ENCODE measurements around the gene TXNRD2. TPM values are rescaled to one million over a fixed set of nuclear protein-coding genes. Genes with fewer than 3 reads are reported as not detected.

Gene TXNRD2
- total and polyA plus RNA-seq, 7 donors, result 13.7 to 35.1 (median 21.1) TPM

- Histone ChIP-seq H3K27me3 (ENCODE audit: insufficient read depth in 3 of 3, low read length in 2 of 3) (no peaks in the 10 kb centered on the region), H3K4me1 (no peaks in the 10 kb centered on the region), H3K27ac (no peak overlapping the region), H3K36me3 (ENCODE audit: insufficient read depth in 1 of 2, low read depth in 1 of 2) (peaks cover 0 to 34% of the 10 kb centered on the region in 2 donors), H3K9me3 (no peaks in the 10 kb centered on the region), H3K4me3 (no peak overlapping the region)
- ATAC-seq (no peak), DNase-seq (no peak)
- intact Hi-C loops (cut with DNase I), result no loop called here
- TF ChIP-seq CTCF (IDR thresholded peaks at IDR 0.05), result no peak
- WGBS, 3 donors, result 68 to 87% (median 78%) methylated on average over 3 of the region's 3 CpGs
Observed at GRCh38 chr22:19921544-19922081, 20.0 kb downstream of the TXNRD2 start.

- H3K27ac ChIP-seq, result no peak overlapping the region
- intact Hi-C loops (cut with DNase I), result no loop called here
- H3K4me1 ChIP-seq, result no peaks in the 10 kb centered on the region
- no peak for ATAC-seq
- H3K27me3 ChIP-seq (ENCODE audit: insufficient read depth in 3 of 3, low read length in 2 of 3), result no peaks in the 10 kb centered on the region
- TF ChIP-seq CTCF (IDR thresholded peaks at IDR 0.05), result no peak
- no peak for DNase-seq
- no peak overlapping the region for H3K4me3 ChIP-seq
- peaks cover 0 to 48% of the 10 kb centered on the region in 2 donors for H3K36me3 ChIP-seq (ENCODE audit: insufficient read depth in 1 of 2, low read depth in 1 of 2)
- H3K9me3 ChIP-seq, result no peaks in the 10 kb centered on the region
- WGBS, 3 donors, result 95 to 96% (median 95%) methylated on average over 13 of the region's 13 CpGs
Observed at GRCh38 chr22:19919701-19920363, 21.8 kb downstream of the TXNRD2 start.

GRCh38 chr22:19918332-19919106 is 23.1 kb downstream of the TXNRD2 start:
- no peak overlapping the region for H3K4me3 ChIP-seq
- ATAC-seq (no peak), DNase-seq (no peak)
- H3K9me3 ChIP-seq, result no peaks in the 10 kb centered on the region
- no peak for TF ChIP-seq CTCF (IDR thresholded peaks at IDR 0.05)
- H3K27ac ChIP-seq, result no peak overlapping the region
- no peaks in the 10 kb centered on the region for H3K4me1 ChIP-seq
- H3K27me3 ChIP-seq (ENCODE audit: insufficient read depth in 3 of 3, low read length in 2 of 3), result no peaks in the 10 kb centered on the region
- H3K36me3 ChIP-seq (ENCODE audit: insufficient read depth in 1 of 2, low read depth in 1 of 2), result peaks cover 0 to 62% of the 10 kb centered on the region in 2 donors
- intact Hi-C loops (cut with DNase I), result no loop called here
- WGBS, 3 donors, result 83 to 86% (median 86%) methylated on average over 22 to 23 of the region's 23 CpGs

GRCh38 chr22:19917389-19918138 is 24.1 kb downstream of the TXNRD2 start:
- Histone ChIP-seq H3K27me3 (ENCODE audit: insufficient read depth in 3 of 3, low read length in 2 of 3) (no peaks in the 10 kb centered on the region), H3K36me3 (ENCODE audit: insufficient read depth in 1 of 2, low read depth in 1 of 2) (peaks cover 0 to 66% of the 10 kb centered on the region in 2 donors), H3K4me1 (no peaks in the 10 kb centered on the region), H3K4me3 (no peak overlapping the region), H3K9me3 (no peaks in the 10 kb centered on the region), H3K27ac (no peak overlapping the region)
- intact Hi-C loops (cut with DNase I), result no loop called here
- DNase-seq (no peak), ATAC-seq (no peak)
- WGBS, 3 donors, result 86 to 88% (median 86%) methylated on average over 12 of the region's 12 CpGs
- TF ChIP-seq CTCF (IDR thresholded peaks at IDR 0.05), result no peak
